ENCODE measurements around the gene AGAP1. TPM values are rescaled to one million over a fixed set of nuclear protein-coding genes. Genes with fewer than 3 reads are reported as not detected.

The AGAP1 gene
- total RNA-seq, 1 donor = 12.3 TPM

GRCh38 chr2:235951493-235951892 is 457.6 kb downstream of the AGAP1 start:
- TF ChIP-seq CTCF (IDR thresholded peaks at IDR 0.05; ENCODE audit: insufficient read depth, low read length) = no peak
- DNase-seq (ENCODE audit: low read depth) = no peak
- no peak overlapping the region for H3K4me3 ChIP-seq (ENCODE audit: low read depth, low read length)

GRCh38 chr2:235951982-235952381 is 458.1 kb downstream of the AGAP1 start:
- no peak overlapping the region for H3K4me3 ChIP-seq (ENCODE audit: low read depth, low read length)
- no peak for TF ChIP-seq CTCF (IDR thresholded peaks at IDR 0.05; ENCODE audit: insufficient read depth, low read length)
- no peak for DNase-seq (ENCODE audit: low read depth)

- no peak for TF ChIP-seq CTCF (IDR thresholded peaks at IDR 0.05; ENCODE audit: insufficient read depth, low read length)
- no peak for DNase-seq (ENCODE audit: low read depth)
- H3K4me3 ChIP-seq (ENCODE audit: low read depth, low read length) = no peak overlapping the region
Measured at GRCh38 chr2:235952714-235953113, 458.9 kb downstream of the AGAP1 start.

- no peak overlapping the region for H3K4me3 ChIP-seq (ENCODE audit: low read depth, low read length)
- no peak for DNase-seq (ENCODE audit: low read depth)
Measured at GRCh38 chr2:235954281-235954680, 460.4 kb downstream of the AGAP1 start.

DNA sequence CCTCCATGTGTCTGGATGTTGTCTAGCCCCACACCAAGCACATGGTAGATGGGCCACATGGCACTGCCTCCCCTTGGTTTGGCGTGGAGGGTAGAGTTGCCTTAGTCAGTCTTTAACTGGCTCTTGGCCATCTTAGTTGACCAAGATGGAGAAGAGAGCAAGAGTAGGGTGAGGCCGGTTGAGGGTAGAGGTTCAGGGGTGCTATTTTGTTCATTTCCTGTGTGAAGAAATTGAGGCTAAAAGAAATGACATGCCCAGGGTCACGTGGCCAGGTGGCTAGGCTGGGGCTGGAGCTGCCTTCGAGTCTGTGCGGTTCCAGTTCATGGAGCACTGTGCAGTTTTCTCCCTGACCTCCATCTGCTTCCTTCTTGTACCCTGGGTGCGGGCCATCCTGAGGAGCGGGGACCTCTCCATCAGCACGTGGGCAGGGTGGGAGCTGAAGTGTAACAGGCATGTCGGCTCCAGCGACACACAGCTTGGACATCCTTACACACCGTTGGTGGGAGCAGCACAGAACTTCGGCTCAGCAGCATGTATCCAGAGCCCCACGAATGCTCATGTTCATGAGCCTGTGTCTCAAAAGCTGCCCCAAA is 461.1 kb downstream of the AGAP1 start:
- DNase-seq (ENCODE audit: low read depth) = no peak
- no peak for TF ChIP-seq CTCF (IDR thresholded peaks at IDR 0.05; ENCODE audit: insufficient read depth, low read length)

More at GRCh38 chr2:235954281-235954680, 460.4 kb downstream of the AGAP1 start:
- TF ChIP-seq CTCF (IDR thresholded peaks at IDR 0.05; ENCODE audit: insufficient read depth, low read length) = no peak

GRCh38 chr2:235955664-235956063 is 461.8 kb downstream of the AGAP1 start:
- H3K4me3 ChIP-seq (ENCODE audit: low read depth, low read length) = no peak overlapping the region
- no peak for TF ChIP-seq CTCF (IDR thresholded peaks at IDR 0.05; ENCODE audit: insufficient read depth, low read length)
- no peak for DNase-seq (ENCODE audit: low read depth)

More for the DNA sequence above, 461.1 kb downstream of the AGAP1 start:
- no peak overlapping the region for H3K4me3 ChIP-seq (ENCODE audit: low read depth, low read length)
